HCT116 (cell line): ENCODE data around the gene IFT25. TPM values are rescaled to one million over a fixed set of nuclear protein-coding genes. Genes with fewer than 3 reads are reported as not detected.

ENCODE experiments used
- ATAC-seq: fragments of 200-7000 bp; cut with Tn5 transposase; 2 replicates; pipeline ENCODE4 v1.9.1; 2020; ENCODE audit warnings: mild to moderate bottlenecking, moderate library complexity
- BruUV-seq: library from RNA; stranded (reverse); fragments of 400-500 nt; replicated peaks from 2 replicates; lab custom pipeline; 2021; lab: Mats Ljungman, UMichigan
- CTCF ChIA-PET: fragments of 300-600 bp; sonication (Branson Sonifier 250); formaldehyde crosslinking; loops from one replicate; lab custom pipeline; 2021; ENCODE audit warnings: antibody characterized with exemption; lab: Charles Lee
- POLR2A ChIA-PET: fragments of 300-600, 350-600 bp; sonication (Branson Sonifier 250); formaldehyde crosslinking; loops from one replicate; lab custom pipeline; 2021; ENCODE audit warnings: antibody characterized with exemption; lab: Charles Lee
- RAD21 ChIA-PET, 2 experiments: fragments of 300-600 bp; sonication (Branson Sonifier 250); formaldehyde crosslinking; loops; one replicate each; lab custom pipeline; 2023; ENCODE audit warnings: low total read pairs in 2 of 2; ENCODE audit not compliant: uncharacterized antibody in 2 of 2, unreplicated experiment in 2 of 2, low non-redundant PET in 1 of 2; lab: Charles Lee
- DNase-seq: peaks from one replicate; pipeline ENCODE4 v3.0.0-alpha.2; 2010; ENCODE audit warnings: low read depth, low spot score
- H2AFZ ChIP-seq: fragments of 200-600 bp; shearing (Covaris generic), sonication (generic); 2 replicates; pipeline ENCODE4 v1.6.1; 2017; ENCODE audit warnings: low read depth, mixed run types, mixed read lengths, antibody characterized with exemption, low read length; ENCODE audit not compliant: poor library complexity, severe bottlenecking
- H3K27ac ChIP-seq: 2 replicates; pipeline ENCODE4 v1.5.1; 2012; ENCODE audit warnings: low read depth, low read length
- H3K27me3 ChIP-seq: fragments of 200-600 bp; sonication (generic); 2 replicates; pipeline ENCODE4 v1.6.1; 2016; ENCODE audit warnings: mixed run types, low read length, mixed read lengths; ENCODE audit not compliant: insufficient read depth
- H3K36me3 ChIP-seq, 2 experiments: fragments of 200-500 bp in 1 of 2; fragments of 200-600 bp in 1 of 2; sonication (Bioruptor generic) in 1 of 2; sonication (generic) in 1 of 2; 2 replicates each; pipeline versions ENCODE4 v1.5.1 to v1.6.1; 2014 to 2016; ENCODE audit warnings: low read length in 2 of 2, inconsistent platforms in 1 of 2, mixed read lengths in 1 of 2, mixed run types in 1 of 2; ENCODE audit not compliant: insufficient read depth in 2 of 2, control insufficient read depth in 1 of 2
- H3K4me1 ChIP-seq, 2 experiments: fragments of 200-600 bp in 1 of 2; sonication (generic) in 1 of 2; 2 replicates each; pipeline versions ENCODE4 v1.5.1 to v1.6.1; 2012 to 2017; ENCODE audit warnings: low read length in 2 of 2, inconsistent platforms in 1 of 2, mild to moderate bottlenecking in 1 of 2, mixed read lengths in 1 of 2, mixed run types in 1 of 2, moderate library complexity in 1 of 2; ENCODE audit not compliant: insufficient read depth in 2 of 2, control insufficient read depth in 1 of 2
- H3K4me2 ChIP-seq: fragments of 200-600 bp; sonication (generic); 2 replicates; pipeline ENCODE4 v1.6.1; 2017; ENCODE audit warnings: mixed run types, low read length, mixed read lengths
- H3K4me3 ChIP-seq, 2 experiments: fragments of 200-600 bp in 1 of 2; sonication (generic) in 1 of 2; replicated peaks in 1 of 2; 2 replicates each; pipeline ENCODE4 v1.5.1; 2011 to 2016; ENCODE audit warnings: low read length in 2 of 2, control low read depth in 1 of 2, low read depth in 1 of 2, mild to moderate bottlenecking in 1 of 2, mixed read lengths in 1 of 2, mixed run types in 1 of 2
- H3K79me2 ChIP-seq: fragments of 200-600 bp; sonication (generic); 2 replicates; pipeline ENCODE4 v1.6.1; 2017; ENCODE audit warnings: mild to moderate bottlenecking, mixed run types, low read length, moderate library complexity, mixed read lengths; ENCODE audit not compliant: insufficient read depth
- H3K9ac ChIP-seq: fragments of 200-600 bp; sonication (generic); 2 replicates; pipeline ENCODE4 v1.6.1; 2016; ENCODE audit warnings: low read length, mixed read lengths
- H3K9me2 ChIP-seq: fragments of 200-600 bp; sonication (generic), shearing (Covaris generic); 2 replicates; pipeline ENCODE4 v1.6.1; 2017; ENCODE audit warnings: mixed run types, mild to moderate bottlenecking, moderate library complexity; ENCODE audit not compliant: insufficient read depth
- H3K9me3 ChIP-seq, 2 experiments: fragments of 200-500 bp in 1 of 2; fragments of 200-600 bp in 1 of 2; sonication (Bioruptor generic) in 1 of 2; sonication (generic) in 1 of 2; 2 replicates each; pipeline ENCODE4 v1.6.1; 2014 to 2017; ENCODE audit warnings: low read length in 2 of 2, mixed read lengths in 2 of 2, inconsistent platforms in 1 of 2, low read depth in 1 of 2, mild to moderate bottlenecking in 1 of 2, mixed run types in 1 of 2, moderate library complexity in 1 of 2; ENCODE audit not compliant: control insufficient read depth in 1 of 2, insufficient read depth in 1 of 2
- H4K20me1 ChIP-seq: fragments of 200-600 bp; sonication (generic), shearing (Covaris generic); 2 replicates; pipeline ENCODE4 v1.6.1; 2017; ENCODE audit warnings: mixed run types, mild to moderate bottlenecking, moderate library complexity; ENCODE audit not compliant: insufficient read depth
- CBX3 ChIP-seq: IDR thresholded peaks from 2 replicates; pipeline ENCODE4 v1.6.1; 2012; ENCODE audit warnings: low read depth
- CEBPB ChIP-seq: IDR thresholded peaks from 2 replicates; pipeline ENCODE4 v1.6.1; 2012; ENCODE audit warnings: low read depth
- EGR1 ChIP-seq: IDR thresholded peaks from 2 replicates; pipeline ENCODE4 v1.6.1; 2012; ENCODE audit warnings: low read depth
- EZH2 ChIP-seq: fragments of 200-600 bp; sonication (generic); IDR thresholded peaks from 2 replicates; pipeline ENCODE4 v1.6.1; 2017; ENCODE audit warnings: antibody characterized with exemption, mixed run types
- FOSL1 ChIP-seq: IDR thresholded peaks from 2 replicates; pipeline ENCODE4 v1.6.1; 2012; ENCODE audit warnings: low read depth
- POLR2AphosphoS5 ChIP-seq: IDR thresholded peaks from 2 replicates; pipeline ENCODE4 v1.6.1; 2011; ENCODE audit warnings: mild to moderate bottlenecking, low read depth, low read length, moderate library complexity
- RAD21 ChIP-seq: IDR thresholded peaks from 2 replicates; pipeline ENCODE4 v1.6.1; 2012; ENCODE audit warnings: low read depth, mild to moderate bottlenecking
- SIN3A ChIP-seq: IDR thresholded peaks from 2 replicates; pipeline ENCODE4 v1.6.1; 2012; ENCODE audit warnings: low read depth
- SP1 ChIP-seq: IDR thresholded peaks from 2 replicates; pipeline ENCODE4 v1.6.1; 2012; ENCODE audit warnings: low read depth
- SRF ChIP-seq: IDR thresholded peaks from 2 replicates; pipeline ENCODE4 v1.6.1; 2012; ENCODE audit warnings: low read depth
- YY1 ChIP-seq: IDR thresholded peaks from 2 replicates; pipeline ENCODE4 v1.6.1; 2011; ENCODE audit warnings: low read length, low read depth, moderate library complexity, mild to moderate bottlenecking; ENCODE audit not compliant: insufficient replicate concordance; ENCODE audit errors: extremely low read depth
- ZNF274 ChIP-seq: fragments of 200-500 bp; sonication (Bioruptor generic); IDR thresholded peaks from 2 replicates; pipeline ENCODE4 v1.6.1; 2014; ENCODE audit warnings: mild to moderate bottlenecking, low read depth, low read length, inconsistent platforms
- intact Hi-C: fragments of 100-400 bp; cut with micrococcal nuclease; formaldehyde crosslinking; loops from 2 replicates; pipeline ENCODE4 v1.10.0; 2022
- total RNA-seq: library from RNA; stranded (reverse); gene quantifications from one replicate; pipeline ENCODE4 v1.2.1, GENCODE V29; 2021; ENCODE audit not compliant: unreplicated experiment
- TF ChIP-seq, protein P1 (sequence below): IDR thresholded peaks from 2 replicates; pipeline ENCODE4 v1.6.1; 2012
- TF ChIP-seq, protein P2 (sequence below): IDR thresholded peaks from 2 replicates; pipeline ENCODE4 v1.6.1; 2012; ENCODE audit warnings: low read depth
- TF ChIP-seq, protein P3 (sequence below): IDR thresholded peaks from 2 replicates; pipeline ENCODE4 v1.6.1; 2012

IFT25 gene
- total RNA-seq, 1 experiment from 2014 or later = 45.1 TPM

DNA sequence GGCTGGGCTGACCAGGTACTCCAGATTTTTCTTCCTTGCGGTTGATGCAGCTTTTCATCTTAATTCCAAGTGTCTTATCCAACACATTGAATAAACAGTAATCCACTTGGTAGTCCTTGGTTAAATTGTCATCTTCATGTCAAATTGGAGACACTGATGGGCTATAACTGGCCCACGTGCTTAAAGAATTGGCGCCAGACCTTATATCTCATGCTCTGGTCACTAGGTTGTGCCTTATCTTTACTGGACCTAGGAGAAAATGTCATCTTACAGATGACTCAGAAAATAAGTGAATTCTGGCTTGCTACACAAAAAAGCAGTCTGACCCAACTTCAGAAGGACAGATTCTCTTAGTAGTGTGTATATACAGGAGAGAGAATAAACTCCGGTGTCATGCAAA, 16.9 kb upstream of the IFT25 start:
- H4K20me1 ChIP-seq = no peaks in the 10 kb centered on the region
- DNase-seq = no peak
- no peak overlapping the region for H3K4me3 ChIP-seq
- no peaks in the 10 kb centered on the region for H3K27me3 ChIP-seq
- no peaks in the 10 kb centered on the region for H3K9me3 ChIP-seq
- no peak overlapping the region for H3K4me2 ChIP-seq
- BruUV-seq = no TSS peak
- peaks cover 19% of the 10 kb centered on the region for H3K79me2 ChIP-seq
- H3K36me3 ChIP-seq = peaks cover 52 to 56% of the 10 kb centered on the region in 2 experiments
- RAD21 ChIA-PET = no interaction called here
- CTCF ChIA-PET = no interaction called here
- H2AFZ ChIP-seq = no peak overlapping the region
- H3K9ac ChIP-seq = no peak overlapping the region
- no peak for ATAC-seq
- H3K27ac ChIP-seq = no peak overlapping the region
- POLR2A ChIA-PET = no interaction called here
- intact Hi-C loops = no loop called here
- H3K9me2 ChIP-seq = no peaks in the 10 kb centered on the region
- peaks cover 11 to 16% of the 10 kb centered on the region in 2 experiments for H3K4me1 ChIP-seq
- TF ChIP-seq YY1 (no peak), SRF (no peak), EGR1 (no peak), RAD21 (no peak), FOSL1 (no peak), CEBPB (no peak), POLR2AphosphoS5 (no peak), EZH2 (no peak), SIN3A (no peak), SP1 (no peak), CBX3 (no peak), ZNF274 (no peak)
- TF ChIP-seq, protein P1, sequence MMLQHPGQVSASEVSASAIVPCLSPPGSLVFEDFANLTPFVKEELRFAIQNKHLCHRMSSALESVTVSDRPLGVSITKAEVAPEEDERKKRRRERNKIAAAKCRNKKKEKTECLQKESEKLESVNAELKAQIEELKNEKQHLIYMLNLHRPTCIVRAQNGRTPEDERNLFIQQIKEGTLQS = no peak
- TF ChIP-seq, protein P2, sequence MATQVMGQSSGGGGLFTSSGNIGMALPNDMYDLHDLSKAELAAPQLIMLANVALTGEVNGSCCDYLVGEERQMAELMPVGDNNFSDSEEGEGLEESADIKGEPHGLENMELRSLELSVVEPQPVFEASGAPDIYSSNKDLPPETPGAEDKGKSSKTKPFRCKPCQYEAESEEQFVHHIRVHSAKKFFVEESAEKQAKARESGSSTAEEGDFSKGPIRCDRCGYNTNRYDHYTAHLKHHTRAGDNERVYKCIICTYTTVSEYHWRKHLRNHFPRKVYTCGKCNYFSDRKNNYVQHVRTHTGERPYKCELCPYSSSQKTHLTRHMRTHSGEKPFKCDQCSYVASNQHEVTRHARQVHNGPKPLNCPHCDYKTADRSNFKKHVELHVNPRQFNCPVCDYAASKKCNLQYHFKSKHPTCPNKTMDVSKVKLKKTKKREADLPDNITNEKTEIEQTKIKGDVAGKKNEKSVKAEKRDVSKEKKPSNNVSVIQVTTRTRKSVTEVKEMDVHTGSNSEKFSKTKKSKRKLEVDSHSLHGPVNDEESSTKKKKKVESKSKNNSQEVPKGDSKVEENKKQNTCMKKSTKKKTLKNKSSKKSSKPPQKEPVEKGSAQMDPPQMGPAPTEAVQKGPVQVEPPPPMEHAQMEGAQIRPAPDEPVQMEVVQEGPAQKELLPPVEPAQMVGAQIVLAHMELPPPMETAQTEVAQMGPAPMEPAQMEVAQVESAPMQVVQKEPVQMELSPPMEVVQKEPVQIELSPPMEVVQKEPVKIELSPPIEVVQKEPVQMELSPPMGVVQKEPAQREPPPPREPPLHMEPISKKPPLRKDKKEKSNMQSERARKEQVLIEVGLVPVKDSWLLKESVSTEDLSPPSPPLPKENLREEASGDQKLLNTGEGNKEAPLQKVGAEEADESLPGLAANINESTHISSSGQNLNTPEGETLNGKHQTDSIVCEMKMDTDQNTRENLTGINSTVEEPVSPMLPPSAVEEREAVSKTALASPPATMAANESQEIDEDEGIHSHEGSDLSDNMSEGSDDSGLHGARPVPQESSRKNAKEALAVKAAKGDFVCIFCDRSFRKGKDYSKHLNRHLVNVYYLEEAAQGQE = no peak
- TF ChIP-seq, protein P3, sequence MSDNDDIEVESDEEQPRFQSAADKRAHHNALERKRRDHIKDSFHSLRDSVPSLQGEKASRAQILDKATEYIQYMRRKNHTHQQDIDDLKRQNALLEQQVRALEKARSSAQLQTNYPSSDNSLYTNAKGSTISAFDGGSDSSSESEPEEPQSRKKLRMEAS = no peak
